NCI-H526 treated with DMSO at 0.1 percent for 48 hours (cell line): ENCODE results near the gene GMDS.

Source experiments
- DNase-seq: peaks from one replicate; lab custom pipeline; 2025; lab: John Stamatoyannopoulos, UW

Gene GMDS

GRCh38 chr6:1987640-1988039 is 257.8 kb downstream of the GMDS start:
- no peak for DNase-seq

GRCh38 chr6:1986454-1987243 is 258.8 kb downstream of the GMDS start:
- peak; percentile 40 for DNase-seq

GRCh38 chr6:1984346-1984994 is 260.9 kb downstream of the GMDS start:
- no peak for DNase-seq

GRCh38 chr6:1983850-1984249 is 261.6 kb downstream of the GMDS start:
- DNase-seq, result no peak

GRCh38 chr6:1972962-1973361 is 272.4 kb downstream of the GMDS start:
- DNase-seq, result no peak

GRCh38 chr6:1971612-1972011 is 273.8 kb downstream of the GMDS start:
- DNase-seq, result no peak

- DNase-seq, result no peak
These were observed 275.2 kb downstream of the GMDS start for GRCh38 chr6:1970151-1970561.

- DNase-seq, result no peak
These were observed 278.7 kb downstream of the GMDS start for GRCh38 chr6:1966713-1967112.

GRCh38 chr6:1965596-1966224 is 279.7 kb downstream of the GMDS start:
- no peak for DNase-seq

- no peak for DNase-seq
These were observed 281.8 kb downstream of the GMDS start for GRCh38 chr6:1963596-1963995.

- no peak for DNase-seq
These were observed 283.2 kb downstream of the GMDS start for GRCh38 chr6:1962201-1962600.

- DNase-seq, result no peak
These were observed 284.8 kb downstream of the GMDS start for GRCh38 chr6:1960486-1961142.

- DNase-seq, result no peak
These were observed 287.1 kb downstream of the GMDS start for GRCh38 chr6:1958257-1958656.

- DNase-seq, result no peak
These were observed 287.7 kb downstream of the GMDS start for GRCh38 chr6:1957746-1958145.

GRCh38 chr6:1952740-1953360 is 292.6 kb downstream of the GMDS start:
- no peak for DNase-seq

GRCh38 chr6:1950631-1951030 is 294.8 kb downstream of the GMDS start:
- DNase-seq, result no peak

- DNase-seq, result no peak
These were observed 295.9 kb downstream of the GMDS start for GRCh38 chr6:1949538-1949937.

GRCh38 chr6:1947922-1948321 is 297.5 kb downstream of the GMDS start:
- no peak for DNase-seq

- no peak for DNase-seq
These were observed 298.8 kb downstream of the GMDS start for GRCh38 chr6:1946583-1946982.

GRCh38 chr6:1945235-1945832 is 300.1 kb downstream of the GMDS start:
- DNase-seq, result no peak

- peak; percentile 59 for DNase-seq
These were observed 302.6 kb downstream of the GMDS start for GRCh38 chr6:1942834-1943233.

GRCh38 chr6:1941534-1941933 is 303.9 kb downstream of the GMDS start:
- no peak for DNase-seq
